IMR-90 (cell line): ENCODE measurements around the gene CREBBP. TPM values are rescaled to one million over a fixed set of nuclear protein-coding genes. Genes with fewer than 3 reads are reported as not detected.
"Not testable (repeated sequence)": the region's sequence is repeated elsewhere in the genome, so short reads cannot be mapped to it uniquely, and the experiment has no call there.

Experiments
- ATAC-seq: fragments of 200-7000 bp; cut with Tn5 transposase; 2 replicates; pipeline ENCODE4 v1.9.1; 2020; ENCODE audit warnings: low read depth, mild to moderate bottlenecking, moderate library complexity
- BruUV-seq: library from RNA; stranded (reverse); fragments of 400-500 nt; replicated peaks from 2 replicates; lab custom pipeline; 2021; lab: Mats Ljungman, UMichigan
- CTCF ChIA-PET: fragments of 300-600 bp; formaldehyde crosslinking; extraction: SDS; loops from one replicate; lab custom pipeline; 2021; ENCODE audit warnings: antibody characterized with exemption; lab: Yijun Ruan, JAX
- POLR2A ChIA-PET: fragments of 300-600 bp; sonication (Branson Sonifier 250); formaldehyde crosslinking; loops from one replicate; lab custom pipeline; 2022; ENCODE audit warnings: antibody characterized with exemption; ENCODE audit not compliant: unreplicated experiment; lab: Charles Lee
- DNase-seq: peaks from one replicate; pipeline ENCODE4 v3.0.0; 2013
- H2AFZ ChIP-seq: replicated peaks from 2 replicates; pipeline ENCODE3; 2013; ENCODE audit warnings: low read length, mild to moderate bottlenecking; ENCODE audit not compliant: poor library complexity
- H2AK5ac ChIP-seq: 2 replicates; pipeline ENCODE4 v1.6.1; 2013; ENCODE audit warnings: low read depth, low read length, inconsistent platforms
- H2AK9ac ChIP-seq: replicated peaks from 2 replicates; pipeline ENCODE3; 2013; ENCODE audit warnings: mild to moderate bottlenecking, low read depth, low read length, moderate library complexity; ENCODE audit not compliant: poor library complexity
- H2BK120ac ChIP-seq: 2 replicates; pipeline ENCODE4 v1.6.1; 2013; ENCODE audit warnings: low read depth, low read length, inconsistent platforms
- H2BK15ac ChIP-seq: 3 replicates; pipeline ENCODE4 v1.6.1; 2013; ENCODE audit warnings: low read depth, low read length, inconsistent platforms
- H2BK20ac ChIP-seq: 2 replicates; pipeline ENCODE4 v1.6.1; 2013; ENCODE audit warnings: low read depth, mild to moderate bottlenecking, inconsistent platforms, low read length, moderate library complexity
- H2BK5ac ChIP-seq: 2 replicates; pipeline ENCODE4 v1.6.1; 2013; ENCODE audit warnings: mild to moderate bottlenecking, low read depth, low read length, inconsistent platforms; ENCODE audit not compliant: poor library complexity, severe bottlenecking
- H3K14ac ChIP-seq: replicated peaks from 2 replicates; pipeline ENCODE4 v1.6.1; 2013; ENCODE audit warnings: low read depth, low read length, inconsistent platforms
- H3K18ac ChIP-seq: 2 replicates; pipeline ENCODE4 v1.6.1; 2013; ENCODE audit warnings: low read depth, low read length, control low read depth
- H3K23ac ChIP-seq: 2 replicates; pipeline ENCODE4 v1.6.1; 2013; ENCODE audit warnings: low read depth, low read length, inconsistent platforms
- H3K27ac ChIP-seq: 2 replicates; pipeline ENCODE4 v1.5.1; 2013; ENCODE audit warnings: mild to moderate bottlenecking, control low read depth, low read length; ENCODE audit not compliant: insufficient read depth
- H3K27me3 ChIP-seq: 2 replicates; pipeline ENCODE4 v1.6.1; 2013; ENCODE audit warnings: low read length; ENCODE audit not compliant: control insufficient read depth, insufficient read depth
- H3K36me3 ChIP-seq: 2 replicates; pipeline ENCODE4 v1.6.1; 2013; ENCODE audit warnings: low read length, mixed read lengths; ENCODE audit not compliant: control insufficient read depth, insufficient read depth
- H3K4ac ChIP-seq: 2 replicates; pipeline ENCODE4 v1.6.1; 2013; ENCODE audit warnings: low read depth, low read length, inconsistent platforms
- H3K4me1 ChIP-seq: 2 replicates; pipeline ENCODE4 v1.6.1; 2013; ENCODE audit warnings: low read length, mixed read lengths; ENCODE audit not compliant: control insufficient read depth, insufficient read depth
- H3K4me2 ChIP-seq: 2 replicates; pipeline ENCODE4 v1.6.1; 2013; ENCODE audit warnings: low read depth, mild to moderate bottlenecking, control low read depth, low read length, moderate library complexity
- H3K4me3 ChIP-seq: 2 replicates; pipeline ENCODE4 v1.5.1; 2013; ENCODE audit warnings: low read depth, mild to moderate bottlenecking, control low read depth, low read length, moderate library complexity; ENCODE audit not compliant: insufficient read depth
- H3K56ac ChIP-seq: 2 replicates; pipeline ENCODE4 v1.6.1; 2013; ENCODE audit warnings: low read length, inconsistent platforms; ENCODE audit not compliant: insufficient read depth; ENCODE audit errors: extremely low read depth
- H3K79me1 ChIP-seq, 2 experiments: 2 replicates each; pipeline ENCODE4 v1.6.1; 2013; ENCODE audit warnings: low read length in 2 of 2, inconsistent platforms in 1 of 2, low read depth in 1 of 2
- H3K9ac ChIP-seq: 2 replicates; pipeline ENCODE4 v1.6.1; 2013; ENCODE audit warnings: low read depth, low read length, control low read depth
- H3K9me1 ChIP-seq: 2 replicates; pipeline ENCODE4 v1.6.1; 2013; ENCODE audit warnings: low read length, inconsistent platforms; ENCODE audit not compliant: insufficient read depth
- H3K9me3 ChIP-seq: 2 replicates; pipeline ENCODE4 v1.6.1; 2013; ENCODE audit warnings: low read length; ENCODE audit not compliant: control insufficient read depth, insufficient read depth
- H4K20me1 ChIP-seq: 2 replicates; pipeline ENCODE4 v1.6.1; 2013; ENCODE audit warnings: low read length, inconsistent platforms; ENCODE audit not compliant: insufficient read depth
- H4K5ac ChIP-seq: 2 replicates; pipeline ENCODE4 v1.6.1; 2013; ENCODE audit warnings: mild to moderate bottlenecking, low read depth, low read length, control low read depth
- H4K8ac ChIP-seq, 2 experiments: 2 replicates each; pipeline ENCODE4 v1.6.1; 2013; ENCODE audit warnings: low read depth in 2 of 2, low read length in 2 of 2, control low read depth in 1 of 2, inconsistent platforms in 1 of 2
- H4K91ac ChIP-seq: 2 replicates; pipeline ENCODE4 v1.6.1; 2013; ENCODE audit warnings: low read depth, low read length, inconsistent platforms; ENCODE audit not compliant: insufficient read depth
- WGBS, 2 experiments: methylation state at CpG; one replicate each; pipeline versions ENCODE4 v1.1.5 to v1.1.7; 2013; ENCODE audit warnings: missing lambda C conversion rate in 2 of 2; ENCODE audit not compliant: insufficient read length in 1 of 2; ENCODE audit errors: extremely low coverage in 2 of 2; 5-methylcytosine and 5-hydroxymethylcytosine counted together
- dilution Hi-C: fragments of 300-500 bp; cut with HindIII; formaldehyde crosslinking; loops from one replicate; pipeline ENCODE4 v1.14.3; 2018; ENCODE audit warnings: low sequenced_read_pairs; ENCODE audit not compliant: unreplicated experiment
- in situ Hi-C: fragments of 300-500 bp; cut with MboI; formaldehyde crosslinking; loops from 3 replicates; pipeline ENCODE4 v1.14.3; 2019; ENCODE audit warnings: low sequenced_read_pairs, inconsistent platforms, mixed read lengths
- intact Hi-C: fragments of 100-400 bp; cut with micrococcal nuclease; formaldehyde crosslinking; loops from 2 replicates; pipeline ENCODE4 v1.10.0; 2022
- polyA plus RNA-seq, 3 experiments: library from polyadenylated mRNA; depleted of rRNA; stranded (reverse); fragments of >200 nt; gene quantifications; 2 replicates each; pipeline ENCODE4 v1.2.3, GENCODE V29; 2012; ENCODE audit warnings: low replicate concordance in 1 of 3
- total RNA-seq: library from RNA; depleted of rRNA; stranded (reverse); fragments of >200 nt; gene quantifications from 2 replicates; pipeline ENCODE4 v1.2.3, GENCODE V29; 2012

CREBBP gene
- total and polyA plus RNA-seq, 2 of the 4 experiments (the other 2 are of a cell fraction): 7.3 to 12.5 TPM

DNA sequence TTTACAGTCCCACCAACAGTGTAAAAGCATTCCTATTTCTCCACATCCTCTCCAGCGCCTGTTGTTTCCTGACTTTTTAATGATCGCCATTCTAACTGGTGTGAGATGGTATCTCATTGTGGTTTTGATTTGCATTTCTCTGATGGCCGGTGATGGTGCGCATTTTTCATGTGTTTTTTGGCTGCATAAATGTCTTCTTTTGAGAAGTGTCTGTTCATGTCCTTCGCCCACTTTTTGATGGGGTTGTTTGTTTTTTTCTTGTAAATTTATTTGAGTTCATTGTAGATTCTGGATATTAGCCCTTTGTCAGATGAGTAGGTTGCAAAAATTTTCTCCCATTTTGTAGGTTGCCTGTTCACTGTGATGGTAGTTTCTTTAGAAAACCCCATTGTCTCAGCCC lies 5.5 kb upstream of the CREBBP start:
- H3K9ac ChIP-seq, H2BK120ac ChIP-seq, H3K23ac ChIP-seq, H4K5ac ChIP-seq, H4K91ac ChIP-seq, H3K9me1 ChIP-seq, H3K14ac ChIP-seq, H3K79me1 ChIP-seq, H3K56ac ChIP-seq, H2BK20ac ChIP-seq, H3K36me3 ChIP-seq, H3K18ac ChIP-seq, CTCF ChIA-PET, H3K4me1 ChIP-seq, POLR2A ChIA-PET, H2AK5ac ChIP-seq, H4K20me1 ChIP-seq, intact Hi-C loops, H3K27me3 ChIP-seq, H4K8ac ChIP-seq, H2AFZ ChIP-seq, H3K27ac ChIP-seq, dilution Hi-C loops, H3K4me3 ChIP-seq, ATAC-seq, H3K4ac ChIP-seq, H2BK15ac ChIP-seq, H2BK5ac ChIP-seq, in situ Hi-C loops, DNase-seq, H3K9me3 ChIP-seq, H3K4me2 ChIP-seq, H2AK9ac ChIP-seq, BruUV-seq: not testable (repeated sequence)
- no CpG with 5 or more reads among the region's 5 CpGs for WGBS, 2 experiments
